RPMI7951 (cell line): ENCODE measurements around the gene SLC12A2. TPM values are rescaled to one million over a fixed set of nuclear protein-coding genes. Genes with fewer than 3 reads are reported as not detected.

Source experiments
- DNase-seq: peaks from one replicate; pipeline ENCODE4 v3.0.0-alpha.2; 2012; ENCODE audit warnings: low read depth
- total RNA-seq: library from RNA; depleted of rRNA; stranded (reverse); fragments of >200 nt; shearing (Covaris generic); gene quantifications from 2 replicates; pipeline ENCODE4 v1.2.3, GENCODE V29; 2014

The SLC12A2 gene
- total RNA-seq, 1 experiment from 2014 or later, result 8.7 TPM

DNA sequence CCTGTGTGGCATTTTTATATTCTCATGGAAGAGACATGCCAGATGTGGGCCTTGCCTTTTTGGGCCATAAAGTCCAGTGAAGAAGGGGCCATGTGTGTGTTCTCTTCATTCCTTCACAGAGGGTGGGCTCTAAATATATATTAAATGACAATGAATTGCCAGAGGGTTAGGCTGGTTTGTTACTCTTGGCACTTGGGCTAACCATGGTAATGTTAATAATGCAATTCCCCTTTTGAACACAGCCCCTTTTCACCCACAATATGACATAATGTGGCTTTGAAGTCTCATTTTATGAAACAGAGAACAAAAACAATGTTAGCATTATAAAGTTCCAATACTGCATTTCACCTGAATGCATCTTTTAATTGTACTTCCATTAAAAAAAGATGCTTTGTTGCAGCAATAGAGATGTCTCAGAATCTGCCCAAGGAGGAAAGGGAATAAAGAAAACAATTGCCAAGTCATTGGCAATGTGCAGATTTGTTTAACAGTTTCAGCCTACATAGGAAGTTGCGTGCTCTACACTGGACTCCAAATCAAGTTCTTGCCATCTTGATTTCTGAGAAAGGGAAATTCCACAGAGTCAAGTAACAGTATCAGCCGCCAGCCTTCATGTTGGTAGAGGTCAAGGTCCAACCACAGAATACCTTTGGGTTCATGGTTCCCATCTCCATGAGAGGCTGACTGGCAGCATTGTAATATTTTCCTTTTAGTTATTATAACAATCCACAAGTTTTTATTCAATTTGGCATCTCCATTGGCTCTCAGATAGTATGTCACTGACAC, 141.9 kb downstream of the SLC12A2 start:
- no peak for DNase-seq

DNA sequence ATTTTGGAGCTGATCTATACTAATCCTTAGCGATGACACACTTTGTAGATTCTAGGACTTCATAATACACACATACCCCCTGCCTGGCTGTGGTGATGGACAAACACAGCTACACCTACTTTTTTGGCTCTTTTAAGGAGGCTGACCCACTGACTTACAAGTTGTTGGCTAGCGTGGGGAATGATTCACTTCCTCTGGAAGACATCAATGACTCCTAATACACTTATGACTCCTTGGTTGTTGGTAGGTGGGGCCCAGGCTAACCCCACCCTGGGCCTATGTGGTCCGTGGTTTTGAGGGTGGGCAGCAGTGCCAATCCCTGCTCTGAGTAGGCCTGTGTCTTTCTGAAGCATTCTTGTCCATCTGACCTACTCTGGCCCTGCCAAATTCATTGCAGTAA, 144.4 kb downstream of the SLC12A2 start:
- DNase-seq, result peak; percentile 61

DNA sequence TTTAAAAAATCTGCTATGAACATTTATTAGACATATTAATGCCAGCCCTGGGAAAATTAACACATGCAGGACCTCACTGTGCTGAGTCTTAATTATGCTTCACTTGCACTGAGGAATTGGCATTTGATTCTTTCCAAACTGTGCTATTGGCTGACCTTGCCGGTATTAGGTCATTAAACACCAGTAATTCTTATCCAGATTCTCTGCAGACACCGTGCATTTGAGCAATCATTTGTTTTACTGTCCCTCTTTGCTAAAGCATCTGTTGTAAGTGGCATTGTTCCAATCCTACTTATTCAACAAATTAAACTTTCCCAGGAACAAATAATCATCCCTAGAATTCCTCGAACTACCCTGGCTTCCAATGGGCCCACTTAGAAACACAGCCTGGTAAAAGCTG, 145.0 kb downstream of the SLC12A2 start:
- no peak for DNase-seq

DNA sequence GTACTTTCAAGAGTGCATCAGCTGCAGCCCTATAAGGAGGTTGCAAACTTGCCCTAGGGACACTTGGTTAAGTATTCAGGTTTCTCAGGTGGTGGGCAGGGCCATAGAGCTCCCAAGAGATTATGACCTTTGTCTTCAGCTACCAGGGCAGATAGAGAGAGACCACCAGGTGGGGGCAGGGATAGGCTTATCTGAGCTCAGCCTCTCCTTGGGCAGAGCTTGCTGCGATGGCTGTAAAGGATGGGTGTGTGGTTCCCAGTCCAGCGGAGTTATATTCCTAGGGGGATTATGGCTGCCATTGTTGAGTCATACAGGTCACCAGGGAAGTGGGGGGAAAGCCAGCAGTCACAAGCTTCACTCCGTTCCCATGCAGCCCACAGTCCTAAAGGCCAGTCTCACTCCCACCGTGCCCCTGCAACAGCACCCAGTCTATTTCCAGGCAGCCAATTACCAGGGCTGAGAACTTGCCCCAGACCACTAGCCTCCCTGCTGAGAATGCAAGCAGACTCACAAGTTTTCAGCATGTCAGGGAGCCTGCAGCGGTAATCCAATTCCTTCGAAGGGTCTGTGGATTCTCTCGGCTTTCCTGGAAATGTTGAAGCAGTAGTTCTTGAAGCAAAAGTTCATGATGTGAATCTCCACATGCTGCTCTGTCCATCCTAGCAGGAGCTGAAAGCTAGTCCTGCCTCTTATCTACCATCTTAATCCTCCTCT, 151.5 kb downstream of the SLC12A2 start:
- DNase-seq, result no peak

DNA sequence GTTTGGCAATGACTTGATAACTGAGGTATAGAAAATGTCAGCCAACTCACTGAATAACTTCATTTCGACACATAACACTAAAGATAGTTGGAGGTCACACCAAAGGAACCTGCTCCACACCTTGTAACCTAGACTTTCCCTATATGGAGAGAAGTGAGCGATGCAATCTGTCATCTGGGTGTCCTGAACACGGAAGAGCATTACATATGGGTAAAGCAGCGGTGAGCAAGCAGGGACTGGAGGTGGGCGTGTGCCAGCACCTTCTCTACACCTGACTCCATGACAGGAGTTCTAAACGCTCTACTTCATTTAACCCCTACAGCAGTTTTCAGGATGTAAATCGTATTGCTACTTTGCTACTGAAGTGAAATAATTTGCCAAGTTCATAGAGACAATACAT, 152.8 kb downstream of the SLC12A2 start:
- no peak for DNase-seq

DNA sequence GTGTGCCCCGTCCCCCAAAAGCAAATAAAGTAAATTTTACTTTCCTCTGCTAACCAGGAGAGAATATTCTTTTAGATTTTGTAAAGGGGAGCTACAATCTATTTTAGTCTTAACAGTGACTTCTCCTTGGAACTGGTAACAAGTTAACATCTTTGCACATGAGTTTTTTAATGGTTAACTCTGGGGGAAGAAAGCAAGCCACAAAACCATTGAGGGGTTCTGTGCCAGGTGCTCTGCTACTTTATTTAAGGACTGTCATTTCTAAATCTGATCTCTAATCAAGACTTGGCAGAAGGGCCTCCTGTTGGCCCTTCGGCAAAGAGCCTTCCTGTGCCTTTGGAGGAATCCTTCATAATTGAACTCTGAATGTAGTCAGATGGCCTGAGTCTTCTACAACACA, 153.4 kb downstream of the SLC12A2 start:
- peak; percentile 47 for DNase-seq

DNA sequence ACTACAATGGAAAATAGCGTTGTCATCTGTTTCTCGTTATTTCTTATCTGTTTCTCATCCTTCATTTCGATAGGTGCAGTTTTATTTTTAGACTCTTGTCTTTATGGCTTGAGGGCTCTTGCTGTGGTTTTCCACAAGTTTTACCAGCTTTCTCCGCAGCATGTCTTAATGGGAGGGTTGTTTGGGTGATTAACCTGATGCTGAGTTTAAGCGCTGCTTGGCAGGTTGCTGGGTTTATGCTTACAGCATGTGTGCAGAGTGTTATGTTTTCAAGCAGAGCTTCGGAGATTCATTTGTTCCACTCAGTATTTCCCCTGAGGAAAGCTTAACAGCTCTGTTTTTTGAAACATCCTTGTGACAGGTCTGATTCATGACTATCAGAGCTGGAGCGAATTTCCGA, 154.0 kb downstream of the SLC12A2 start:
- peak; percentile 75 for DNase-seq
